B cell (primary cell): ENCODE measurements around the gene DAB2IP.

Source experiments
- CTCF ChIP-seq: fragments of 200-600 bp; IDR thresholded peaks from one replicate; pipeline ENCODE4 v1.8.0; 2022; ENCODE audit warnings: antibody characterized with exemption, mild to moderate bottlenecking
- EZH2 ChIP-seq: IDR thresholded peaks from 2 replicates; pipeline ENCODE4 v1.6.1; 2012; ENCODE audit warnings: borderline replicate concordance, low read depth, mild to moderate bottlenecking, moderate library complexity, low read length; ENCODE audit not compliant: insufficient read depth, poor library complexity, severe bottlenecking

GRCh38 chr9:121833061-121833460 is 181.6 kb downstream of the DAB2IP start:
- TF ChIP-seq CTCF: no peak
- no peak for TF ChIP-seq EZH2
